Activated CD4-positive, alpha-beta T cell treated with anti-CD3 and anti-CD28 coated beads, Interleukin-2, amount 50 U/mL, for 48 hours (primary cell): ENCODE results near the gene DDX28.
"Not testable (repeated sequence)": the region's sequence is repeated elsewhere in the genome, so short reads cannot be mapped to it uniquely, and the experiment has no call there.

ENCODE experiments used
- DNase-seq, 2 experiments: peaks; one replicate each; pipeline ENCODE4 v3.0.0-alpha.2; 2020

Gene DDX28

DNA sequence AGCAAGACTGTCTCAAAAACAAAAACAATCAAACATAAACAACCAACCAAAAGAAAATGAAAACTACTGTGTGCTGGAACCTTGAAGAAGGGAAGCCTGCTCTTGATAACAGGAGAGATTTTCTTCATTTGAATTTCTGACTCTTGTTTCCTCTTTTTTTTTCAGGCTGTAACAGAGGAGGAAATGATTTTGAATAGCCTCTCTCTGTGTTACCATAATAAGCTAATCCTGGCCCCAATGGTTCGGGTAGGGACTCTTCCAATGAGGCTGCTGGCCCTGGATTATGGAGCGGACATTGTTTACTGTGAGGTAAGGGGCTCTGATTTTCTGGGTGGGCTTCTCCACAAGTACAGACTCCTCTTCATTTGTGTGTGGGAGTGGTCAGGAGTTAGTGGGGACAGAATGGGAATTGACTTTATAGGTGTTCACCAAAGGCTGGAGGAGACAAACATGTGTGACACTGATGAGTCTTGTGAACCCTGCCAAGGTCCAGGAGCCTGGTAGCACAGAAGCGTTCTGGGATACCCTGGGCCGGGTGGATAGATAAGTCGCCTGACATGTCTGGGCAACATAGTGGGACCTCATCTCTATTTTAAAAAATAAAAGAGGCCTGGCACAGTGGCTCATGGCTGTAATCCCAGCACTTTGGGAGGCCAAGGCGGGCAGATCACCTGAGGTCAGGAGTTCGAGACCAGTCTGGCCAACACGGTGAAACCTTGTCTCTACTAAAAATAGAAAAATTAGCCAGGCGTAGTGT lies 15.0 kb upstream of the DDX28 start:
- no peak for DNase-seq

DNA sequence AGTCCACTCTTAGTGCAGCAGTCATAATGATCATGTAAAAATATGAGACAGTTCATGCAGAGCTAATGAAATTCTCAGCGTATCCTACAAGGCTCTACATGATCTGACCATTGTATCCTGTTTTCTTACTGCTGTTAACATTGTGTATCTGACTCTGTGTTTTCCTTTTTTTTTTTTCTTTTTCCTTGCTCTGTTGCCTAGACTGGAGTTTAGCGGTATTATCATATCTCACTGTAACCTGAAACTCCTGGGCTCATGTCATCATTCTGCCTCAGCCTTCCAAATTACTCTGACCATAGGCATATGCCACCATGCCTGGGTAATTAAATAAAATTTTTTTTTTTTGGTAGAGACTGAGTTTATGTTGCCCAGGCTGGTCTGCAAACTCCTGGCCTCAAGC lies 12.2 kb upstream of the DDX28 start:
- DNase-seq = no peak

GRCh38 chr16:68033101-68033500 lies 10.1 kb upstream of the DDX28 start:
- DNase-seq = no peak

- no peak for DNase-seq
Observed at GRCh38 chr16:68031951-68032350, 8.9 kb upstream of the DDX28 start.

- not testable (repeated sequence) for DNase-seq
Observed at GRCh38 chr16:68030108-68030507, 7.1 kb upstream of the DDX28 start.

GRCh38 chr16:68028996-68029395 lies 6.0 kb upstream of the DDX28 start:
- DNase-seq = no peak

GRCh38 chr16:68022278-68022727 lies 729 bp downstream of the DDX28 start:
- no peak for DNase-seq

- DNase-seq = no peak
Observed at GRCh38 chr16:68021490-68021889, 1.5 kb downstream of the DDX28 start.

- DNase-seq = no peak
Observed at GRCh38 chr16:68019167-68019680, 3.8 kb downstream of the DDX28 start.

- no peak for DNase-seq
Observed at GRCh38 chr16:68015681-68016080, 7.4 kb downstream of the DDX28 start, which contains the start of gene DPEP2NB. DPEP2NB (minus strand) TSS chr16:68015911; CDS start chr16:68015770, 141 bp downstream.

DNA sequence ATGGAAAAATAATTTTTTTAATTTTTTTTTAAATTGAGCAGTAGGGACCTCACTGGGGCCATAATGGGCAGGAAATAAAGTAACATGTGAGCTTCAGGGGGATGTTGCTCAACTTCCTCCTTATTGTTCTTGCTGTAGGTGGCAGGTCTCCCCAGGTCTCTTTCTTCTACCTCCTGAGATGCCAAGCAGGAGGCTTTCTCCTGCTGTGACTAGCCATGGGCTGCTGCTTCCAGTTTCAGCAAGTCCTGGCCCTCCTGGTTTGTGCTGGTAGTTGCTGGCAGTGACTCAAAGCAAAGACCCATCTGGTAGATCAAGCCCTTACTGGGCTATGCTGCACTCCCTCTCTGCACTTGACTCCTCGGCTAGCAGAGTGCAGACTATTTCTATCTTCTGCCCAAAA lies 9.6 kb downstream of the DDX28 start:
- DNase-seq = no peak

- not testable (repeated sequence) for DNase-seq
Observed at GRCh38 chr16:68009872-68010271, 13.2 kb downstream of the DDX28 start.

DNA sequence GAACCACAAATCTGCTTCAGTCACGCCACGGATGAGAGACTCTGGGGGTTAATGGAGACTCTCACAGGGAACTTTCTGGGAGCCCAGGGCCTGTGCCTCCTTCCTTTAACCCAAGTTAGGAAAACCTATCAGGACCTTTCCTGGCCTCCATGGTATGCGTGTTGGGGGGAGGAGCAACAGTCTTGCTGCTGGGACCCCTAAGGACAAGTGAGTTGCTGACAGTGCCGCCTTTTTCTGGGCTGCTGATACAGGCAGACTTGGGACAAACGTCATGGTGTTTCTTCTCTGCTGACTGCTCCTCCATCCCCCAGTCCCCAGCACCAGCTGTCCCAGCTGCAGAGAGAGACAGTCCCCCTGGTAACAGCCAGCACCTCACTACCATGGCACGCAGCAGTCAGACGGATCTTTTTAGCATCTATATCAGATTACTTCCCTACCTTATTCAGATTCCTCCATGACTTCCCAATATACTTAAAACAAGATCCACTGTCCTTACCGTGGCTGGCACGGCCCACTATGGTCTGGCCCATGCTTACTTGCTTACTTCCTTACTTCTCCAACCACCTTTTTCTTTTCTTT lies 13.8 kb downstream of the DDX28 start:
- DNase-seq = no peak

- peak in 1 of 2 experiments; percentile 29 for DNase-seq
Observed at GRCh38 chr16:68005786-68006286, 17.2 kb downstream of the DDX28 start.

DNA sequence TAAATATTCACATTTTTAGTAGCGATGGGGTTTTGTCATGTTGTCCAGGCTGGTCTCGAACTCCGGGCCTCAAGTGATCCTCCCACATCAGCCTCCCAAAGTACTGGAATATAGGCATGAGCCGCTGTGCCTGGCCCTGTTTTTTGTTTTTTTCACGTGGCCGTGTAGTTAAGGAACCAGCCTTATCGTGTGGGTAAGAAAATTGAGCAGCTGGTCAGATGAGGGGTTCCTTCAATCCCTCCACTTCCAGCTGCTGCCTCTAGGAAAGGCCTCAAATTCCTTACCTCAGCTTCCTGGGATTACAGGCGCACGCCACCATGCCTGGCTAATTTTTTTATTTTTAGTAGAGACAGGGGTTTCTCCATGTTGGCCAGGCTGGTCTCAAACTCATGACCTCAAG lies 17.8 kb downstream of the DDX28 start:
- DNase-seq = no peak

GRCh38 chr16:68003031-68003430 lies 20.0 kb downstream of the DDX28 start:
- no peak for DNase-seq

- DNase-seq = no peak
Observed at GRCh38 chr16:68000450-68000849, 22.6 kb downstream of the DDX28 start.

GRCh38 chr16:67999985-68000384 lies 23.0 kb downstream of the DDX28 start:
- no peak for DNase-seq

- peak; percentile 44 to 55 for DNase-seq
Observed at GRCh38 chr16:67998779-67999688, 24.0 kb downstream of the DDX28 start, which contains the start of gene DPEP2. DPEP2 (minus strand) TSS chr16:67999484; CDS start chr16:67993212, 6,272 bp downstream.

DNA sequence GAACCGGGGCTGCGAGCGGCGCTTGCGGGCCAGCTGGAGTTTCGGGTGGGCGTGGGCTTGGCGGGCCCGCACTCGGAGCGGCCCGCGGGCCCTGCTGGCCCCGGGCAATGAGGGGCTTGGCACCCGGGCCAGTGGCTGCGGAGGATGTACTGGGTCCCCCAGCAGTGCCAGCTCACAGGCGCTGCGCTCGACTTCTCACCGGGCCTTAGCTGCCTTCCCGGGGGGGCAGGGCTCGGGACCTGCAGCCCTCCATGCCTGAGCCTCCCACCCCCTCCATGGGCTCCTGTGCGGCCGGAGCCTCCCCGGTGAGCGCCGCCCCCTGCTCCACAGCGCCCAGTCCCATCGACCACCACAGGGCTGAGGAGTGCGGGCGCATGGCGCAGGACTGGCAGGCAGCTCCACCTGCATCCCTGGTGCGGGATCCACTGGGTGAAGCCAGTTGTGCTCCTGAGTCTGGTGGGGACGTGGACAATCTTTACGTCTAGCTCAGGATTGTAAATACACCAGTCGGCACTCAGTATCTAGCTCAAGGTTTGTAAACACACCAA lies 24.7 kb downstream of the DDX28 start:
- not testable (repeated sequence) for DNase-seq

- no peak for DNase-seq
Observed at GRCh38 chr16:67996666-67997065, 26.4 kb downstream of the DDX28 start.

DNA sequence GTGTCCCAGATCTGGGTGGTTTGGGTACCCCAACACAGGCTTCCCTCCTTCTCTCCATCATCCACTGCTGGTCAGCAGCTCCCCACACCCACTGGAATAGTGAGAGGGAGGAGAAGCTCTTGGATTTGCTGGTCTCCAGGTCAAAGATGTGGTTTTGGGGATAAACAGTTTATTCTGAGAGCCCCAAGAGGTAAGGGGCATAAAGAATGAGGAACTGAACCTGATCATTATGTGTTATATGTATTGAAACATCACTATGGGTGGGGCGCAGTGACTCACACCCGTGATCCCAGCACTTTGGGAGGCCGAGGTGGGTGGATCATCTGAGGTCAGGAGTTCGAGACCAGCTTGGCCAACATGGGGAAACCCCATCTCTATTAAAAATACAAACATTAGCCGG lies 27.6 kb downstream of the DDX28 start:
- peak in 1 of 2 experiments; percentile 49 for DNase-seq

GRCh38 chr16:67994040-67994408 lies 29.0 kb downstream of the DDX28 start:
- peak in 1 of 2 experiments; percentile 31 for DNase-seq
